ENCODE results near the gene WNT16.

The WNT16 gene

DNA sequence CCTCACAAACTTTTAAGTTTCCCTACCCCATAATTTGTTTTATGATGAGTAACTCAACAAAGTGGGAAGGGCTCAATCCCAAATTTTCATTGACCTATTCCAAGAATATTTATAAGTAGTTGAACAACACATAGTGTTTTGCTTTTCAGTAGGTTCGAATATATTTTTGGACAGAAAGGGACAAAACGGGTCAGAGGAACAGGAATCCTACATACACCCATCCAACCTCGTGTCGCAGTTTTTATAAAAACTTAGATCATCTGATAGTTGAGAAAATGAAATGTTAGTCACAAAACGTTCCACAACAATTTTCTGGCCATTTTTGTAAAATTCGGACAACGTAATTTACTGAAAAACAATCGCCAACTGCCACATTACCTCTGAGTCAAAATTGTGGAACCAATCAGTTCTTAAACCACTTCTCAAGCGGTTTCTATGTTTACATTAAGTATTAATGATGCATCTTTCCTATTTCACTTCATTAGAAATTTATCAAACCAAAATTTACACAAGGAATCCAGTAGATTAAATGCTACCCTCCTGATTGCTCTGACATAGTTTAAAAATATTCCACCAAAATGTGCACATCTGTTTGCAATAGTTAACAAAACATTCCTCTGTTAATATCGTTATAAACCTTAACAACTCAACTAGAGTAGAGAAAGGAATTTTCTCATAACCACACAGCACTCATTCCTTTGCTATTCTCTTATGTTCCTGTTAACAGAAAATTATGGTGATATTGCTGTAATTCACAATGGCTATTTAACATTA is 6.3 kb downstream of the WNT16 start:
- Histone ChIP-seq H3K9me3 (ENCODE audit: control insufficient read depth, low read length) (no peaks in the 10 kb centered on the region), H3K9ac (ENCODE audit: low read length) (no peak overlapping the region), H3K4me1 (ENCODE audit: control insufficient read depth, insufficient read depth, low read length) (peaks cover 5% of the 10 kb centered on the region), H3K4me3 (ENCODE audit: low read length) (no peak overlapping the region), H3K27me3 (ENCODE audit: control insufficient read depth, insufficient read depth, low read length) (peaks cover 20% of the 10 kb centered on the region), H3K36me3 (ENCODE audit: control insufficient read depth, insufficient read depth, low read length) (no peaks in the 10 kb centered on the region)

DNA sequence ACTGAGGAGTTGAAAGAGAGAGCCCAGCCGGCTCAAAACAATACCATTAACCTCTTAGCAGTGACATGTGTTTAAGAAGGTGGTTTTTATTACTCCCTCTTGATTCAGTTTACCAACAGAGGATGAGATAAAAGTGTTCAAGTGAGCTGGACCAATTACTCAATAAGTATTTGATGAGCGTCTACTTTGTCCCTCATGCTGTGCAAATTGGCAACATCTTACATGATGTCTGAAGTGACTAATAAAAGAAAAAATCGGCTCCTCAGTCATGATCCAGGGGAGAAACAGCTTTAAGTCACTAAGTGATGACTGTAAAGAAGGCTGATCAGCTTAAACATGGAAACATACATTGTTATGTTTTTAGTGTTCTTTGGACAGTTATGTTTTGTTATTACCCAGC is 7.8 kb downstream of the WNT16 start:
- H3K9me3 ChIP-seq (ENCODE audit: control insufficient read depth, low read length) = no peaks in the 10 kb centered on the region
- no peaks in the 10 kb centered on the region for H3K4me1 ChIP-seq (ENCODE audit: control insufficient read depth, insufficient read depth, low read length)
- H3K4me3 ChIP-seq (ENCODE audit: low read length) = no peak overlapping the region
- H3K27me3 ChIP-seq (ENCODE audit: control insufficient read depth, insufficient read depth, low read length) = peaks cover 6% of the 10 kb centered on the region
- H3K9ac ChIP-seq (ENCODE audit: low read length) = no peak overlapping the region
- H3K36me3 ChIP-seq (ENCODE audit: control insufficient read depth, insufficient read depth, low read length) = no peaks in the 10 kb centered on the region

DNA sequence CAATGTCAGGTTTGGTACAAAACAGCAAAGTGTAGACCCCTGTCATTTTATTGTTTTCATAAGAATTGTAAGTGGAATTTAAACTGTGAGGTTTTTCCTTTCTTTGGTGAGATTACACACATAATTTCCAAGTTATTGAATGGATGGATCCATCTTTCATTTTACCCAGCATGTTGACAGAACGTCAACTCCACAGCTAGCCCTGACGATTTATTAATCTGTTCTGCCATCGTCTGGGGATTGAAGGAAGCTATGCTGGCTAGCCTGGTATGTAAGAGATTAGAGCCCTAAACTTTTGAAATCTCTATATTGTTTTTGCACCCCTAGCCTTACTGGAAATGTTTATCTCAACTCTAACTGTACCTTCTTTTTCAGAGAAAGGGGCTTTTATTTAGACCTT is 8.6 kb downstream of the WNT16 start:
- Histone ChIP-seq H3K9me3 (ENCODE audit: control insufficient read depth, low read length) (no peaks in the 10 kb centered on the region), H3K36me3 (ENCODE audit: control insufficient read depth, insufficient read depth, low read length) (no peaks in the 10 kb centered on the region), H3K27me3 (ENCODE audit: control insufficient read depth, insufficient read depth, low read length) (no peaks in the 10 kb centered on the region), H3K4me1 (ENCODE audit: control insufficient read depth, insufficient read depth, low read length) (no peaks in the 10 kb centered on the region), H3K4me3 (ENCODE audit: low read length) (no peak overlapping the region), H3K9ac (ENCODE audit: low read length) (no peak overlapping the region)

DNA sequence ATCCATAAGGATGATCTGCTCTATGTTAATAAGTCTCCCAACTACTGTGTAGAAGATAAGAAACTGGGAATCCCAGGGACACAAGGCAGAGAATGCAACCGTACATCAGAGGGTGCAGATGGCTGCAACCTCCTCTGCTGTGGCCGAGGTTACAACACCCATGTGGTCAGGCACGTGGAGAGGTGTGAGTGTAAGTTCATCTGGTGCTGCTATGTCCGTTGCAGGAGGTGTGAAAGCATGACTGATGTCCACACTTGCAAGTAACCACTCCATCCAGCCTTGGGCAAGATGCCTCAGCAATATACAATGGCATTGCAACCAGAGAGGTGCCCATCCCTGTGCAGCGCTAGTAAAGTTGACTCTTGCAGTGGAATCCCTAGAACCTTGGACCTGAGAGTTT is 10.3 kb downstream of the WNT16 start:
- no peak overlapping the region for H3K9ac ChIP-seq (ENCODE audit: low read length)
- no peaks in the 10 kb centered on the region for H3K4me1 ChIP-seq (ENCODE audit: control insufficient read depth, insufficient read depth, low read length)
- no peak overlapping the region for H3K4me3 ChIP-seq (ENCODE audit: low read length)
- no peaks in the 10 kb centered on the region for H3K9me3 ChIP-seq (ENCODE audit: control insufficient read depth, low read length)
- no peaks in the 10 kb centered on the region for H3K27me3 ChIP-seq (ENCODE audit: control insufficient read depth, insufficient read depth, low read length)
- H3K36me3 ChIP-seq (ENCODE audit: control insufficient read depth, insufficient read depth, low read length) = no peaks in the 10 kb centered on the region

DNA sequence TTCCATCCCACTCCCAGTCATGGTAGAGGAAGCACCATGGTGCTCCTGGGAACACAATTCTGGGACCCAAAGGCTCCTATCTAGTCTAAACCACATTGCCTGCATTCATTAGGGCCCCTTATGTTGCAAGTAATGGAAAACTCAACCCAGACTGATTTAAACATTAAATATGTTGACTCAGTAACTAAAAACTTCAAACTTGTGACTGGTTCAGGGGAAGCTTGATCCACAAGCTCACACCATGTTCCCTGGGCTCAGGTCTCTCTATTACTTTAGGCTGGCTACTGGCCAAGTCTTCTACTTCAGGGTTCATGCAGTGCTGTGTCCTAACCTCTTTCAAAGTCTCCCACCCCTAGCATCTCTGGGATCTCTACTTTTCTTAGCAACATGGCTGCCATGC is 13.1 kb downstream of the WNT16 start:
- no peaks in the 10 kb centered on the region for H3K27me3 ChIP-seq (ENCODE audit: control insufficient read depth, insufficient read depth, low read length)
- no peaks in the 10 kb centered on the region for H3K9me3 ChIP-seq (ENCODE audit: control insufficient read depth, low read length)
- H3K4me3 ChIP-seq (ENCODE audit: low read length) = no peak overlapping the region
- H3K9ac ChIP-seq (ENCODE audit: low read length) = no peak overlapping the region
- H3K36me3 ChIP-seq (ENCODE audit: control insufficient read depth, insufficient read depth, low read length) = no peaks in the 10 kb centered on the region
- no peaks in the 10 kb centered on the region for H3K4me1 ChIP-seq (ENCODE audit: control insufficient read depth, insufficient read depth, low read length)

DNA sequence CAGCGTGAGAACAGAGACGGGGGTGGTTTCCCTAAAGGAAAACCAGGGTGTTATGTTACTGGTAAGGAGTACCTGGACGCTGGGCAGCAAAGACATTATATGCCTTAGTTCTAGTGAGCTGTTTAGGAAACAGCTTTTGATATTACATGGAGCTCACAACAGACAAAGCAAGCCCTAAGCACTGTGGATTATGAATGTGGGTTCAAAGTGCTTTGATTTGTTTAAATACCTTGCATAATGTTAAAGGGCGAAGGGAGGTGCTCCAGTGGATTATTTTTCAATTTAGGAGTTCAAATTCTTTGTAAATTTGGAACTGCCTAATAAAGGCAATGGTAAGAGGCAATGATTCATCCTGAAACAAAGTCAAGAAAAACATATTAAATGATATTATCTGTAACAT is 13.8 kb downstream of the WNT16 start:
- Histone ChIP-seq H3K4me3 (ENCODE audit: low read length) (no peak overlapping the region), H3K36me3 (ENCODE audit: control insufficient read depth, insufficient read depth, low read length) (no peaks in the 10 kb centered on the region), H3K9ac (ENCODE audit: low read length) (no peak overlapping the region), H3K9me3 (ENCODE audit: control insufficient read depth, low read length) (no peaks in the 10 kb centered on the region), H3K4me1 (ENCODE audit: control insufficient read depth, insufficient read depth, low read length) (no peaks in the 10 kb centered on the region), H3K27me3 (ENCODE audit: control insufficient read depth, insufficient read depth, low read length) (no peaks in the 10 kb centered on the region)

DNA sequence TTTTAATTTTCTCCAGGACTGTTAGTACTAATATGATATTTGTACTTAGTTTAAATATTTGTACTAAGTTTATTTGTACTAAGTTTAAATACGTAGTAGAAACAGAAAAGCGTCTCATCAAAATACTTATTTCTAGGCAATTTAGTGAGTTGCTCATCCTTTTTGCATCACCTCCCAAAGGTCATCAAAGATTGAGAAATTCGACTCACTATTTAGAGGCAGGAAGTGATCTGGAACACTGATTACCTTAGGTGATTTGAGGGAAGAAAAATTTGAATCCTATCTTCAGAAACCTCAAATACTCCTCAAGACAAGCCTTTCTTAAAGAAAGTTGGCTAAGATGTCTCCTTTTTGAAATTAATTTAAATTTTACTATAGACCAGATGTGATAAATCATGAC is 14.5 kb downstream of the WNT16 start:
- H3K9me3 ChIP-seq (ENCODE audit: control insufficient read depth, low read length) = no peaks in the 10 kb centered on the region
- H3K4me3 ChIP-seq (ENCODE audit: low read length) = no peak overlapping the region
- no peaks in the 10 kb centered on the region for H3K27me3 ChIP-seq (ENCODE audit: control insufficient read depth, insufficient read depth, low read length)

DNA sequence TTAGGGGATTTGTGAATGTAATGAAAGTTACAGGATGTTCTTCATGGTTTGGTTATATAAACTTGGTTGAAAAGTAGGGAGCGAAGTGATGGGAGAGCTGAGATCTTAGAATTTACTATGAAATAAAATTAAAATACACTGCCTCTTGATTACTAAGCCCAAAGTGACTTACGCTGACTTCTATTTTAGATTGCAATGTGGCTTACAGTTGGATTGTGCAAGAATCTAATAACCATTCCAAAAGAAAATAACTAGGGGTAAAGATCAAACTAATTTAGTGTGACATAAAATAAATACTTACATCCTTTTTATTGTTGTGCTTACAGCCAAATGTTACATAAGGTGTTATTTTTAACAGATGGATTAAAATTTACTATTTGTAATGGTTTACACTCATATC is 15.3 kb downstream of the WNT16 start:
- Histone ChIP-seq H3K4me1 (ENCODE audit: control insufficient read depth, insufficient read depth, low read length) (no peaks in the 10 kb centered on the region), H3K4me3 (ENCODE audit: low read length) (no peak overlapping the region), H3K27me3 (ENCODE audit: control insufficient read depth, insufficient read depth, low read length) (no peaks in the 10 kb centered on the region), H3K9me3 (ENCODE audit: control insufficient read depth, low read length) (no peaks in the 10 kb centered on the region), H3K9ac (ENCODE audit: low read length) (no peak overlapping the region), H3K36me3 (ENCODE audit: control insufficient read depth, insufficient read depth, low read length) (no peaks in the 10 kb centered on the region)

More for the DNA sequence above, 14.5 kb downstream of the WNT16 start:
- Histone ChIP-seq H3K36me3 (ENCODE audit: control insufficient read depth, insufficient read depth, low read length) (no peaks in the 10 kb centered on the region), H3K4me1 (ENCODE audit: control insufficient read depth, insufficient read depth, low read length) (no peaks in the 10 kb centered on the region), H3K9ac (ENCODE audit: low read length) (no peak overlapping the region)

DNA sequence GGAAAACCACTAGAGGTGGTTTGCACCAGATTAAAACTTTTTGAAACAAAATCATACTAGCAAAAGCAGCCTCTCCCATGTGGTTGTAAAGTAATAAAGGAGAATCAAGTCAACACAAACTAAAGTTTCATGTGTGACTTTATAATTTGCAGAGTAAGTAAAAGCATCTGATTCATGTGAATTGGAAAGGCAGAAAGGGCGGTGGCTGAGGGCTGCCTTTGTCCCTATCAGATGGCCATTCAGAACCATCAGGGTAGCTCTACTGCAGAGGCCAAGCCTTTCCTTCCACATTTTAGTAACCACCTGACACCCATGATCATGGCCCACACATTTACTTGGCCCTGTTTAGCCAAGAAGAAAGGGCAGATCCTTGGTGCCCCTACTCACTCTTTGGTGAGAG is 15.7 kb downstream of the WNT16 start:
- Histone ChIP-seq H3K4me3 (ENCODE audit: low read length) (no peak overlapping the region), H3K27me3 (ENCODE audit: control insufficient read depth, insufficient read depth, low read length) (no peaks in the 10 kb centered on the region), H3K36me3 (ENCODE audit: control insufficient read depth, insufficient read depth, low read length) (no peaks in the 10 kb centered on the region), H3K9me3 (ENCODE audit: control insufficient read depth, low read length) (no peaks in the 10 kb centered on the region), H3K9ac (ENCODE audit: low read length) (no peak overlapping the region), H3K4me1 (ENCODE audit: control insufficient read depth, insufficient read depth, low read length) (no peaks in the 10 kb centered on the region)

DNA sequence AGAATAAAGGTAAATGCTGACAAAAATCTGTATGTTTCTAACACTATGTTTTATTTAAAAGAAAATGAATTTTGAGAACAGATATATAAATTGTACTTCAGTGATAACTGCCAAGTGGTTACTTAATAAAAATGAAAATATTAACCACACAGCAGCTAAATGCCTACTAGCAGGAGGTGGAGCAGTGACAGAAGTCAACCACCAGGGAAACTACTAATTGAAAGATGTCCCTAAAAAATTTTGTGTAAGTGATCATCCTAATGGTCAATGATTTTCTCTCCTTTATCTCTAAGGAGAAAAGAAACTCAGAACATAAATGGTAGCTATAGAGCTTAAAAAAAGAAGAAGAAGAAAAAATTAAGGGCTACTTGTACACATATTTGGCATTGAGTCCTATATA is 22.9 kb downstream of the WNT16 start:
- Histone ChIP-seq H3K27me3 (ENCODE audit: control insufficient read depth, insufficient read depth, low read length) (no peaks in the 10 kb centered on the region), H3K4me1 (ENCODE audit: control insufficient read depth, insufficient read depth, low read length) (no peaks in the 10 kb centered on the region), H3K9me3 (ENCODE audit: control insufficient read depth, low read length) (no peaks in the 10 kb centered on the region), H3K9ac (ENCODE audit: low read length) (no peak overlapping the region), H3K4me3 (ENCODE audit: low read length) (no peak overlapping the region), H3K36me3 (ENCODE audit: control insufficient read depth, insufficient read depth, low read length) (no peaks in the 10 kb centered on the region)

DNA sequence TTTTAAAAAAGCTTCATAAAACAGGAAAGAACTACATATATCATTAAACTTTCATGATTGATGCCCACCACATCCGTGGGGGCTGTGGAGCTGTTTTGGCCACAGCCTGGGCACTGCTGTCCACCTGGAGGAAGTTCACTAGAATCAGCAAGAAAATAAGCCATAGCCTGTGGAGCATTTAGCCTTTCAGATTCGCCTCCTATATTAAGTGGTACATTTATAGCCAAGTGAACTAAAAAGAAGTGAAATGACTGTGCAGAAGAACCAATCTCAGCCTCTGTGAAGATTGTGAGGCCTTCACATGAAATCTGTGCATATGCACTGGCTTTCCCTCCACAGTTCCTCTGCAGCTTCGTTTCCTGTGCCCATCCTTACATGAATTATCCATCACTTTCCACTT is 23.5 kb downstream of the WNT16 start:
- Histone ChIP-seq H3K9me3 (ENCODE audit: control insufficient read depth, low read length) (no peaks in the 10 kb centered on the region), H3K9ac (ENCODE audit: low read length) (no peak overlapping the region), H3K27me3 (ENCODE audit: control insufficient read depth, insufficient read depth, low read length) (no peaks in the 10 kb centered on the region), H3K4me1 (ENCODE audit: control insufficient read depth, insufficient read depth, low read length) (no peaks in the 10 kb centered on the region), H3K4me3 (ENCODE audit: low read length) (no peak overlapping the region), H3K36me3 (ENCODE audit: control insufficient read depth, insufficient read depth, low read length) (no peaks in the 10 kb centered on the region)

DNA sequence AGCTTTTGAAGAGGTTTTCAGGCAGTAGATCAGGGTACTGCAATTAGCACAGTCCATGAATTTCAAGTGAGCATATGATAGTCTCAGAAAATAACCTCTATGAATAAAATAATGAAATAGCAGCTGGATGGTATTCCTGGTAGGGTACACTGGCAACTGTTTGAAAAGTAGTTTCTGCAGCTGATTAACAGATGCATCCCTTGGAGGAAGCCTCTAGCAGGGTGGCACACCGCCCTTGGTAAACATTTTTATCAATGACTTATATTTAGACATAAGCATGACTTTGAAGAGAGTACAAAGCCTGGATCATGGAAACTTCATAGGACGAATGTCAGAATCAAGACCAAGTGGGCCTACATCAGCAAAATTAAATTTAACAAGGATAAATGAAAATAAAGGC is 26.8 kb downstream of the WNT16 start:
- Histone ChIP-seq H3K4me1 (ENCODE audit: control insufficient read depth, insufficient read depth, low read length) (no peaks in the 10 kb centered on the region), H3K4me3 (ENCODE audit: low read length) (no peak overlapping the region), H3K9ac (ENCODE audit: low read length) (no peak overlapping the region), H3K27me3 (ENCODE audit: control insufficient read depth, insufficient read depth, low read length) (no peaks in the 10 kb centered on the region), H3K9me3 (ENCODE audit: control insufficient read depth, low read length) (no peaks in the 10 kb centered on the region), H3K36me3 (ENCODE audit: control insufficient read depth, insufficient read depth, low read length) (no peaks in the 10 kb centered on the region)

DNA sequence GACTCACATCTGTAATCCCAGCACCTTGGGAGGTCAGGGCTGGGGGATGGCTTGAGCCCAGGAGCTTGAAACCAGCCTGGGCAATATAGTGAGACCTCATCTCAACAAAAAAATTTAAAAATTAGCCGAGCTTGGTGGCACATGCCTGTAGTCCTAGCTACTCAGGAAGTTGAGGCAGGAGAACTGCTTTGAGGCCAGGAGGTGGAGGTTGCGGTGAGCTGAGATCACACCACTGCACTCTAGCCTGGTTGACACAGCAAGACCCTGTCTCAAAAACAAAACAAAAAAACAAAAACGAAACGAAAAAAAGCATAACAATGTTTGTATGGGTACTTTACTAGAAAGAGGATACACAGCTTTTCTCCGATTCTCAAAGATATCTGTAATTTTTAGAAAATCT is 31.8 kb downstream of the WNT16 start:
- Histone ChIP-seq H3K4me3 (ENCODE audit: low read length) (no peak overlapping the region), H3K9me3 (ENCODE audit: control insufficient read depth, low read length) (no peaks in the 10 kb centered on the region), H3K27me3 (ENCODE audit: control insufficient read depth, insufficient read depth, low read length) (no peaks in the 10 kb centered on the region), H3K4me1 (ENCODE audit: control insufficient read depth, insufficient read depth, low read length) (no peaks in the 10 kb centered on the region), H3K9ac (ENCODE audit: low read length) (no peak overlapping the region), H3K36me3 (ENCODE audit: control insufficient read depth, insufficient read depth, low read length) (no peaks in the 10 kb centered on the region)

All from mucosa of stomach (tissue), 1 donor.